Right atrium auricular region (tissue), 2 donors: ENCODE results near the gene PRDX2. TPM values are rescaled to one million over a fixed set of nuclear protein-coding genes. Genes with fewer than 3 reads are reported as not detected.
A peak's percentile ranks its signal among the peaks of the same experiment; 100 is the strongest.

Experiments used
- DNase-seq: peaks from one replicate; pipeline ENCODE4 v3.0.0-alpha.2; 2019; ENCODE audit warnings: low spot score
- H3K27ac ChIP-seq, 2 donors: fragments of 200-600 bp; sonication (generic); 1 replicate in 1 of 2; 2 replicates in 1 of 2; pipeline ENCODE4 v1.5.1; 2016 to 2019
- H3K27me3 ChIP-seq, 2 donors: fragments of 200-600 bp; sonication (generic); one replicate each; pipeline versions ENCODE4 v1.5.1 to v1.6.0; 2017 to 2019
- H3K36me3 ChIP-seq: fragments of 200-600 bp; sonication (generic); one replicate; pipeline ENCODE4 v1.5.1; 2016
- H3K4me1 ChIP-seq, 2 donors: fragments of 200-600 bp; sonication (generic); one replicate each; pipeline versions ENCODE4 v1.5.1 to v1.6.0; 2017 to 2019
- H3K4me3 ChIP-seq, 2 donors: fragments of 200-600 bp; sonication (generic); 1 replicate in 1 of 2; 2 replicates in 1 of 2; pipeline ENCODE4 v1.5.1; 2017 to 2019; ENCODE audit warnings: mild to moderate bottlenecking in 1 of 2, moderate library complexity in 1 of 2
- H3K9me3 ChIP-seq, 2 donors: fragments of 200-600 bp; sonication (generic); one replicate each; pipeline ENCODE4 v1.5.1; 2019
- total RNA-seq, 2 donors: library from RNA; depleted of rRNA; stranded (reverse); fragments of >200 nt; gene quantifications; one replicate each; pipeline ENCODE4 v1.1.0, GENCODE V29; 2016
- TF ChIP-seq, protein P1 (sequence below), 2 donors: fragments of 200-600 bp; sonication (generic); IDR thresholded peaks; one replicate each; pipeline ENCODE4 v1.5.1; 2019; ENCODE audit warnings: antibody characterized with exemption in 2 of 2

PRDX2 gene
- total RNA-seq, 2 donors from 2014 or later, result 702 to 859 TPM

DNA sequence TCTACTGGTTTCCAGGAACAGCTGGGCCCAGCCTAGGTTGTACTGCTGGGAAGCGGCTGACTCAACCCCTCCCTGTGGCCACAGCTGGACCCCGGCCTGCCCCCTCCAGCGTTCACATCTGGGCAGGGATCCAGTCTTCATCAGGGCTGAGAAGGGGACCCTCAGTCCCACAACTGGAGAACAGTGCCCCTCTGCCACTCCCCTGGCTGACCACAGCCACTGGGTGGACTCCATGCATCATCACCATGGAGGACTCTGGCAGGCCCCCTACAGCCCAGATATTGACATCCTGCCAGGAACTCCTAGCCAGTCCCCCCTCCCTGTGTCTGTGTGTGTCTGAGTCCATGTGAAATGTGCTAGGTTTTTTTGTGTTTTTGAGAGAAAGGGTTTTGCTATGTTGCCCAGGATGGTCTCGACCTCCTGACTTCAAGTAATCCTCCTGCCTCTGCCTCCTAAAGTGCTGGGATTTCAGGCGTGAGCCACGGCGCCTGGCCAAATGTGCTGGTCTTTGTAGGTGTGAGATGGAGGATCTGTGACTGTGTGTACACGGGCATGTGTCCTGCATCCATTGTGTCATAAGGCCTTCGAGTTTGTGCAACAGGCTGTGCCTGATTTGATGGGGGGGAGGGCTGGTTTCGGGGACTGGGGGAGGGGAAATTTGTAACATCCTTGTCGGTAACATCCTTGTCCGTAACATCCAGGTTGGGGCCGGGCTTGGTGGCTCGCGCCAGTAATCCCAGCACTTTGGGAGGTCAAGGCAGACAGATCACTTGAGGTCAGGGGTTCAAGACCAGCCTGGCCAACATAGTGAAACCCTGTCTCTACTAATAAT lies 22.2 kb downstream of the PRDX2 start:
- TF ChIP-seq, protein P1, sequence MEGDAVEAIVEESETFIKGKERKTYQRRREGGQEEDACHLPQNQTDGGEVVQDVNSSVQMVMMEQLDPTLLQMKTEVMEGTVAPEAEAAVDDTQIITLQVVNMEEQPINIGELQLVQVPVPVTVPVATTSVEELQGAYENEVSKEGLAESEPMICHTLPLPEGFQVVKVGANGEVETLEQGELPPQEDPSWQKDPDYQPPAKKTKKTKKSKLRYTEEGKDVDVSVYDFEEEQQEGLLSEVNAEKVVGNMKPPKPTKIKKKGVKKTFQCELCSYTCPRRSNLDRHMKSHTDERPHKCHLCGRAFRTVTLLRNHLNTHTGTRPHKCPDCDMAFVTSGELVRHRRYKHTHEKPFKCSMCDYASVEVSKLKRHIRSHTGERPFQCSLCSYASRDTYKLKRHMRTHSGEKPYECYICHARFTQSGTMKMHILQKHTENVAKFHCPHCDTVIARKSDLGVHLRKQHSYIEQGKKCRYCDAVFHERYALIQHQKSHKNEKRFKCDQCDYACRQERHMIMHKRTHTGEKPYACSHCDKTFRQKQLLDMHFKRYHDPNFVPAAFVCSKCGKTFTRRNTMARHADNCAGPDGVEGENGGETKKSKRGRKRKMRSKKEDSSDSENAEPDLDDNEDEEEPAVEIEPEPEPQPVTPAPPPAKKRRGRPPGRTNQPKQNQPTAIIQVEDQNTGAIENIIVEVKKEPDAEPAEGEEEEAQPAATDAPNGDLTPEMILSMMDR (IDR thresholded peaks at IDR 0.05), result no peak
- Histone ChIP-seq H3K4me3 (peak overlapping the region in 1 of 2 donors; percentile 67), H3K9me3 (no peaks in the 10 kb centered on the region), H3K36me3 (no peaks in the 10 kb centered on the region), H3K27me3 (no peaks in the 10 kb centered on the region), H3K4me1 (peaks cover 0 to 49% of the 10 kb centered on the region in 2 donors), H3K27ac (peak overlapping the region; percentile 91 to 93)
- DNase-seq, result peak; percentile 80

DNA sequence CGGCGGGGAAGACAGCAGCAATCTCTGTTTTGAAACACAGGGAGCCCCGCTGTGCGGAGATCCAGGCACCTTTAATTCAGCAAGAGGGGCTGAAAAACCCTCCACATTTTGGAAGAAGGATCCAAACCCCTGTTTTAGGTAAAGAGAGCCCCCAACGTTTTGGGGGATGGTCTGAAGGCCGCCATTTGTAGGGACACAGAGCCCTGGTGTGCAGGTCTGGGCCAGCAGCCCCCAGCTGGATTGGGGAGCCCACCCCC lies 22.8 kb downstream of the PRDX2 start:
- no peaks in the 10 kb centered on the region for H3K27me3 ChIP-seq
- peak overlapping the region; percentile 91 to 93 for H3K27ac ChIP-seq
- no peaks in the 10 kb centered on the region for H3K9me3 ChIP-seq
- TF ChIP-seq, protein P1 (IDR thresholded peaks at IDR 0.05), result no peak
- DNase-seq, result no peak
- no peaks in the 10 kb centered on the region for H3K36me3 ChIP-seq
- peak overlapping the region; percentile 52 to 67 for H3K4me3 ChIP-seq
- H3K4me1 ChIP-seq, result peaks cover 0 to 46% of the 10 kb centered on the region in 2 donors

DNA sequence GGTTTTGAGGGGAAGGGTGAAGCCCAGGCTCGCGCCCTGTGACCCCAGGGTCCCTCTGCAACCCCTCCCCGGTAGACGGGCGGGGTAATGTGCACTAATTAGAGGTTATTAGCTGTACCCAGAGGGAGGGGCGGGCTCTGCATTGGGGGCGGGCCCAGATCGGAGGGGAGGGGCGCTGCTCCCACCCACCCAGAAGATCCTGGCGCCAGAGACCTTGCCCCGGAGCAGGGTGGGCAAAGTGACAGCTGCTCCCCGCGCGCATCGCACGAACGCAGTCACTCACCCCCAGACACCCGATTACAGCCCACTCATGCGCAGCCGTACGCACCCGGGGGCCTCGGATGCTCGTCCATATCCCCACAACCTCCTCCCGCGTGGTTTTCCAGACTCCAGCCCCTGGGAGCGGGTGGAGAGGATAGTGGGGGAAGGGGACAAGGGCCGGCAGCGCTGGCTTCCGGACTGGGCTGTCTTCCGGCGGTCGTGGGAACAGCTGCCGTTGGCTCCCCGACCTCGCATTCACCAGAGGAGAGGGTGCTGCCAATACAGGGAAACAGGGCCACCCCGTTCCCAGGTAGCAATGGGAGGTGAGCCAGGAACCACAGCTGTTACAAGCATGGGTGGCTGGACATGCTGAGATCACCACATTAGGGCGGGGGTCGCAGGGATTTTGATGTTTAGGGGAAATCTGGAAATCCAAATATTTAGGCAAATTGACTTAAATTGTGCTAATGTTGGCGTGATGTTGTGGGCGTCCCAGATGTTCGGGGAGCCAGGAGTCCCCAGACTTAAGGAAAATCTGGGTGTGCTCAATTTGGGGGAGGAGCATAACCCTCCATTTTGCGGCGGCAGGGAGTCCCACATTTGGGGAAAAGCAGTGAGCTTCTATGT lies 23.3 kb downstream of the PRDX2 start:
- DNase-seq, result peak; percentile 81
- H3K4me3 ChIP-seq, result peak overlapping the region; percentile 52 to 67
- H3K27me3 ChIP-seq, result no peaks in the 10 kb centered on the region
- peak overlapping the region; percentile 91 to 93 for H3K27ac ChIP-seq
- peaks cover 0 to 46% of the 10 kb centered on the region in 2 donors for H3K4me1 ChIP-seq
- TF ChIP-seq, protein P1 (IDR thresholded peaks at IDR 0.05), result no peak
- H3K9me3 ChIP-seq, result no peaks in the 10 kb centered on the region
- no peaks in the 10 kb centered on the region for H3K36me3 ChIP-seq

DNA sequence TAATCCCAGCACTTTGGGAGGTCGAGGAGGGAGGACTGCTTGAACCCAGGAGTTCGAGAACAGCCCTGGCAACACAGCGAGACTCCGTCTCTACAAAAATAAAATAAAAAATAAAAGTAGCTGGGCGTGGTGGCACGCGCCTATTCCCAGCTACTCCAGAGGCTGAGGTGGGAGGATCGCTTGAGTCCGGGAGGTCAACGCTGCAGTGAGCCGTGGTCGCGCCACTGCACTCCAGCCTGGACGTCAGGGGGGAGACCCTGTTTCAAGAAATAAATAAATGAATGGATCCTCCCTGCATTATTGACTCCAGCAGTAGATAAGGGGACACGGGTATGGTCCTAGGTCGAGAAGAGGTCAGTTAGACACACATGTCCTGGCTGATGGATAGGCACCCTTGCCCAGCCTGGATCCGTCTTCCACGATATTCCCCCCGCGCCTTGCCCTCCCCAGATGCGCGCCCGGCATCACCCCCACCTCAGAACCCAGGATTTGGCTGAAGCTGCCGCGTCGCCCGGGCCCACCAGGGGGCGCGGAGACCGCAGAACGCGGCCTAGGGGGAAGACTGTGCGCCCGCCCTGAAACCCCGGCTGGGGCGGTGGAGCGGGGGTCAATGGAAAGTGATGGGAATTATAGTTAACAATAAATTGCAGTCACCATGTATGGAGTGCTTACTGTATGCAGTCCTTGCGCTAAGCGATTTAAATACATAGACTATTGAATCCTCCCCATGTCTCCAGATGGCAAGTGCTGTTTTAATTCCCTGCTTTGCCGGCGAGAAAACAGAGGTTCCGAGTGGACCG lies 24.2 kb downstream of the PRDX2 start:
- TF ChIP-seq, protein P1 (IDR thresholded peaks at IDR 0.05), result peak; percentile 91 to 99
- Histone ChIP-seq H3K9me3 (no peaks in the 10 kb centered on the region), H3K4me3 (peak overlapping the region; percentile 52 to 67), H3K27me3 (no peaks in the 10 kb centered on the region), H3K36me3 (no peaks in the 10 kb centered on the region), H3K27ac (peak overlapping the region; percentile 91 to 93), H3K4me1 (peaks cover 0 to 44% of the 10 kb centered on the region in 2 donors)
- no peak for DNase-seq
